GM21786 (cell line): ENCODE data around the gene CCR8.
"Not testable (repeated sequence)": the region's sequence is repeated elsewhere in the genome, so short reads cannot be mapped to it uniquely, and the experiment has no call there.

Experiments used
- ATAC-seq: cut with Tn5 transposase; IDR thresholded peaks from one replicate; pipeline ENCODE4 v1.9.1; 2021; ENCODE audit not compliant: unreplicated experiment

CCR8 gene

GRCh38 chr3:39346785-39347585 lies 17.5 kb downstream of the CCR8 start:
- peak; percentile 76 for ATAC-seq

DNA sequence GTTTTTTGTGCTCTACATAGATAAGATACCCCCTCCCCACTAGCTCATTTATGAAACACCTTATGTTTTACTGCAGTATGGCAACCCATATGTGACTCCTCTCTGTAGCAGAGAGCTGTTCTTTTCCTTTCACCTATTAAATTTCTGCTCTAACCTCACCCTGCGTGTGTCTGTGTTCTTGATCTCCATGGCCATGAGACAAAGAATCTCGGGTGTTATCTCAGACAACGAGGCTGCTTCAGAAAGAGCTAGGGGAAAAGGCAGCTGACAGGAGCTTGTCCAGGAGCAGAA lies 18.0 kb downstream of the CCR8 start:
- no peak for ATAC-seq

DNA sequence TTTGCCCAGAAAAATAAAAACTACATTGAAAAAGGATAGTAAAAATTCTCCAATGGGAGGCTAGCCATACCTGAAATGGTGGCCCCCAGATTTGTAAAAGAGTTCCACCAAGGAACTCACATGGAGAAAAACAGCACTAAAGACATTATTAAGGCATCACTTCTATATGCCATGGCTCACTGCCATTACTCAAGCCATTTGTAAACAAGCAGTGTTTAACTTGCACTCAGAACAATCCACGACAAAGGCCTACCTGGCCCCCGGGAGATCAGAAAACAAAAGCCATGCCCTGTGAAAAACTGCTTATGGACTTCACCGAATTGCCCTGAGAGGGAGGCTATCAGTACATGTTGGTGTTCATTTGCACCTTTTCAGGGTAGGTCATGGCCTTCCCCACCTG lies 19.6 kb downstream of the CCR8 start:
- ATAC-seq, result no peak

GRCh38 chr3:39350714-39351113 lies 21.2 kb downstream of the CCR8 start:
- ATAC-seq, result no peak

GRCh38 chr3:39351134-39351533 lies 21.6 kb downstream of the CCR8 start:
- ATAC-seq, result not testable (repeated sequence)

DNA sequence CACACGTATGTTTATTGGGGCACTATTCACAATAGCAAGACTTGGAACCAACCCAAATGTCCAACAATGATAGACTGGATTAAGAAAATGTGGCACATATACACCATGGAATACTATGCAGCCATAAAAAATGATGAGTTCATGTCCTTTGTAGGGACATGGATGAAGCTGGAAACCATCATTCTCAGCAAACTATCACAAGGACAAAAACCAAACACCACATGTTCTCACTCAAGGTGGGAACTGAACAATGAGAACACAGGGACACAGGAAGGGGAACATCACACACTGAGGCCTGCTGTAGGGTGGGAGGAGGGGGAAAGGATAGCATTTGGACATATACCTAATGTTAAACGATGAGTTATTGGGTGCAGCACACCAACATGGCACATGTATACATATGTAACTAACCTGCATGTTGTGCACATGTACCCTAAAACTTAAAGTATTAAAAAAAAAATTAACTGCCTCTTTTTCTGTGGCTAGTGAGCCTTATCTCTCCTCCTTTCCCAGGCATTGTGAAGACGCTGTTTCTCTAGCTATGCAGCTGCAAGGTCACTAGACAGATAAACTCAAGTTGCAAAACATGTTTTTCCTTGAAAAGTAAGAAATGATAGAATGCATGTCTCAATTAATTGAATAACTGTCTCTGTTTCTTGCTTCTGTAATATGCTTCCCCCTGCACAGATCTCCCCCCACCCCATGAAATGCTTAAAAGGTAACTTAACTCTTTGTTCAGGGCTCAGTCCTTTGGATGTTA lies 23.8 kb downstream of the CCR8 start:
- ATAC-seq, result not testable (repeated sequence)

DNA sequence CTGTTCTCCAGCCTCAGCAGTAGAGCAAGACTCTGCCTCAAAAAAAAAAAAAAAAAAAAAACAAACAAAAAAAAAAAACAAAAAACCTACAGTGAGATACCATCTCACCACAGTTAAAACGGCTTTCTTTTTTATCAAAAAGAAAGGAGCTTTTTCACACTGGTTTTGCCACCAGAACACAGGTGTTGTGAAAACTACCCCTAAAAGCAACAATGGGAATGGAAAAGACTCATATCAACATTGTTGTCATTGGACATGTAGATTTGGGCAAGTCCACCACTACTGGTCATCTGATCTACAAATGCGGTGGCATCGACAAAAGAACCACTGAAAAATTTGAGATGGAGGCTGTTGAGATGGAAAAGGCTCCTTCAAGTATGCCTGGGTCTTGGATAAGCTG lies 28.8 kb downstream of the CCR8 start:
- ATAC-seq, result no peak

- ATAC-seq, result no peak
These were observed 31.9 kb downstream of the CCR8 start for GRCh38 chr3:39361252-39361927.

- ATAC-seq, result no peak
These were observed 32.7 kb downstream of the CCR8 start for GRCh38 chr3:39362192-39362591.

DNA sequence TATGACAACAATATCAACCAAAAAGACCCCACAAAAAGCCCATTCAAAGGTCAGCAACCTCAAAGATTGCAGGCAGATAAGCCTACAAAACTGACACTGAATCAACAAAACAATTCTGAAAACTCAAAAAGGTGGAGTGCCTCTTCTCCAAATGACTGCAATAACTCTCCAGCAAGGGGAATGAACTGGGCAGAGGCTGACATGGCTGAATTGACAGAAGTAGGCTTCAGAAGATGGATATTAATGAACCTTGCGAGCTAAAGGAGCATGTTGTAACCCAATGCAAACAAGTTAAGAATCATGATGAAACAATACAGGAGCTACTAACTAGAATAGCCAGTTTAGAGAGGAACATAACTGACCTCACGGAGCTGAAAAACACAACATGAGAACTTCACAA lies 33.3 kb downstream of the CCR8 start:
- ATAC-seq, result no peak

DNA sequence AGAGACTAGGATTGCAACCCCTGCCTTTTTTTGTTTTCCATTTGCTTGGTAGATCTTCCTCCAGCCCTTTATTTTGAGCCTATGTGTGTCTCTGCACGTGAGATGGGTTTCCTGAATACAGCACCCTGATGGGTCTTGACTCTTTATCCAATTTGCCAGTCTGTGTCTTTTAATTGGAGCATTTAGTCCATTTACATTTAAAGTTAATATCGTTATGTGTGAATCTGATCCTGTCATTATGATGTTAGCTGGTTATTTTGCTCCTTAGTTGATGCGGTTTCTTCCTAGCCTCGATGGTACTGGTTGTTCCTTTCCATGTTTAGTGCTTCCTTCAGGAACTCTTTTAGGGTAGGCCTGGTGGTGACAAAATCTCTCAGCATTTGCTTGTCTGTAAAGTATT lies 40.9 kb downstream of the CCR8 start:
- ATAC-seq, result not testable (repeated sequence)

DNA sequence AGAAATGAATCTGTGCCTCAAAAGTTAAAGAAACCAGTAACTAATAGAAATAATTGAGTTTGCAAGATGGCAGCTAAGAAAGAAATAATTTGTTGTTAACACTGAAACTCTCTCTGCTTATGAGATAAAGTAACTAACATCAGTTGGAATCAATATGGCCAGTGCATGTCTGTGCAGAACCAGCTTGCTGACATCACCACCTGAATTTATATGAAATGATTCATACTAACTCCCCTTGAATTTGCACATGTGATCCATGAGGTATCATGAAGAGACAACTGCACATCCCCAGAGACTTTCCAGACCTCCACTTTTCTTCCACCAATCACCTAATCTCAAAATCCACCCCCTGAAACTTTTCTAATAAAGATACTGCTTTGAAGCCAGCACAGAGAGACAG lies 43.3 kb downstream of the CCR8 start:
- ATAC-seq, result no peak

DNA sequence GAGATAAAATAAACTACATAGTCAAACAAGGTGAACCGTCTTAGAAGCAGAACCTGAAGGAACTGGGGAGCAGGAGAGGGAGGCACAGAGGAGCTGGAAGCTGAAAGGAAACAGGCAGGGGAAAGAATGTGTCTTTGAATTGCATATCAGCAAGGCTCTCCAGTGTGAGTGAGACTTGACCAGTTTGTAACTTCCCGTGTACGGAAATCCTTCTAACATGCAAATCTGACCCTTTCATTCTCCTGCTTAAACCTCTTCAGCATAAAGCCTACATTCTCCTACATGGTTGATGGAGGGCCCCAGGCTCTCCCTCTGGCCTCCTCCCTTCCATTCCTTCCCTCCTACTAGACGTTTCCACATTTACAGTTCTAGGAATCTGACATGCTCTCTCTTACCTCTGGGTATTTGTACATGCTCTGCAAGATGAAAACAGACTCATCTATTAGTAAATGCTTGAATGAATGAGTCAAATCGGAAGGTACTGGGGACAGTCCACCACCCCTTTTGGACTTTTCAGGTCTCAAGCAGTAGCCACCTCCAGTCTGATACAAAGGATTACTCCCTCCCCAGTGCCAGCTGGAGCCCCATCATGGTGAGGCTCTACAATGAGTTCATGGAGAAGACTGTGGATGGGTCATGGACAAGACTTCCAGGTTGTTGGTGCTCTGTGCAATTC lies 47.6 kb downstream of the CCR8 start:
- no peak for ATAC-seq

- peak; percentile 77 for ATAC-seq
These were observed 48.6 kb downstream of the CCR8 start for GRCh38 chr3:39378088-39378487.

DNA sequence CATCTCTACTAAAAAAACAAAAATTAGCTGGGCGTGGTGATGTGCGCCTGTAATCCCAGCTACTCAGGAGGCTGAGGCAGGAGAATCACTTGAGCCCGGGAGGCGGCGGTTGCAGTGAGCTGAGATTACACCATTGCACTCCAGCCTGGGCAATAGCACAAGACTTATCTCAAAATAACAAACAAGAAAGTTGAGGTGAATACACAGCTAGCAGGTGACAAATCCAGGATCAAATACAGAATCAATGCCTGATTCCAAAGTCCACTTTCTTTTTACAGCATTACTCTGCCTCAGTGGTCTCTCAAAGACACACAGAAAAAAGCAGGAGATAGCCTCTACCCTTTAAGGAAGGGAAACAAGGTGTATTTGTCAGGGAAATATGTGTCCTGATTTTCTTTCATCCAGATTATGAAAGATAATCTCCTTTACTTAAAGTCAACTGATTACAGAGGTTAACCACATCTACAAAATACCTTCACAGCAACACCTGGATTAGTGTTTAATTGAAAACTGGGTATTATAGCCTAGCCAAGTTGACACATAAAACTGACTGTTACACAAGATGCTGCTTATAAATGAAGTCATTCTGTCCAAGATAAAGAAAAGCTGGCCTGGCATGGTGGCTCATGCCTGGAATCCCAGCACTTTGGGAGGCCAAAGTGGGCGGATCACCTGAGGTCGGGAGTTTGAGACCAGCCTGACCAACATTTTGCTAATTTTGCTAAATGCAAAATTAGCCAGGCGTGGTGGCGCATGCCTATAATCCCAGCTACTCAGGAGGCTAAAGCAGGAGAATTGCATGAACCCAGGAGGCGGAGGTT lies 49.7 kb downstream of the CCR8 start:
- no peak for ATAC-seq

- ATAC-seq, result no peak
These were observed 50.3 kb downstream of the CCR8 start for GRCh38 chr3:39379778-39380155.

GRCh38 chr3:39381432-39381831 lies 51.9 kb downstream of the CCR8 start:
- ATAC-seq, result no peak
